GM23338 (cell line): ENCODE data around the gene IL15RA. TPM values are rescaled to one million over a fixed set of nuclear protein-coding genes. Genes with fewer than 3 reads are reported as not detected.

Source experiments
- ATAC-seq: fragments of 200-7000 bp; cut with Tn5 transposase; 3 replicates; pipeline ENCODE4 v1.9.1; 2020
- DNase-seq: peaks from one replicate; pipeline ENCODE4 v3.0.0-alpha.2; 2015; ENCODE audit warnings: low spot score
- H2AFZ ChIP-seq: fragments of 200-600 bp; sonication (generic); 2 replicates; pipeline ENCODE4 v1.8.0; 2016; ENCODE audit warnings: antibody characterized with exemption, mild to moderate bottlenecking, moderate library complexity
- H3F3A ChIP-seq: fragments of 200-600 bp; sonication (generic); replicated peaks from 2 replicates; pipeline ENCODE4 v1.8.0; 2017; ENCODE audit warnings: antibody characterized with exemption, mixed run types, low read depth
- H3K27ac ChIP-seq: fragments of 200-600 bp; sonication (generic); 2 replicates; pipeline ENCODE4 v1.6.1; 2016; ENCODE audit warnings: low read depth
- H3K27me3 ChIP-seq: fragments of 200-600 bp; sonication (generic); 2 replicates; pipeline ENCODE4 v1.8.0; 2016; ENCODE audit warnings: mild to moderate bottlenecking, mixed run types, moderate library complexity; ENCODE audit not compliant: insufficient read depth
- H3K36me3 ChIP-seq: fragments of 200-600 bp; sonication (generic); 2 replicates; pipeline ENCODE4 v1.8.0; 2016; ENCODE audit warnings: mild to moderate bottlenecking; ENCODE audit not compliant: insufficient read depth
- H3K4me1 ChIP-seq: fragments of 200-600 bp; sonication (generic); 2 replicates; pipeline ENCODE4 v1.8.0; 2016; ENCODE audit warnings: mild to moderate bottlenecking, moderate library complexity; ENCODE audit not compliant: insufficient read depth
- H3K4me2 ChIP-seq: fragments of 200-600 bp; sonication (generic); 2 replicates; pipeline ENCODE4 v1.7.1; 2017; ENCODE audit warnings: mixed run types
- H3K4me3 ChIP-seq: fragments of 200-600 bp; sonication (generic); 2 replicates; pipeline ENCODE4 v1.6.1; 2016; ENCODE audit warnings: mixed run types
- H3K79me2 ChIP-seq: fragments of 200-600 bp; sonication (generic); replicated peaks from 2 replicates; pipeline ENCODE4 v1.8.0; 2017; ENCODE audit warnings: mild to moderate bottlenecking; ENCODE audit not compliant: insufficient read depth
- H3K9me2 ChIP-seq: fragments of 200-600 bp; sonication (generic); 2 replicates; pipeline ENCODE4 v1.8.0; 2017; ENCODE audit not compliant: insufficient read depth
- H4K20me1 ChIP-seq: fragments of 200-600 bp; sonication (generic); replicated peaks from 2 replicates; pipeline ENCODE4 v1.8.0; 2017; ENCODE audit warnings: mild to moderate bottlenecking; ENCODE audit not compliant: insufficient read depth
- H3K27ac Mint-ChIP-seq: 2 replicates; pipeline ENCODE4 v1.8.0; 2020; ENCODE audit warnings: inconsistent platforms, mild to moderate bottlenecking, moderate library complexity, mixed read lengths
- H3K27me3 Mint-ChIP-seq: 3 replicates; pipeline ENCODE4 v1.8.0; 2022; ENCODE audit warnings: low read depth, mild to moderate bottlenecking, moderate library complexity, mixed read lengths, inconsistent platforms; ENCODE audit not compliant: insufficient read depth, poor library complexity
- H3K36me3 Mint-ChIP-seq: 3 replicates; pipeline ENCODE4 v1.8.0; 2021; ENCODE audit warnings: low read depth, mild to moderate bottlenecking, inconsistent platforms, moderate library complexity, mixed read lengths
- H3K4me1 Mint-ChIP-seq: 3 replicates; pipeline ENCODE4 v1.8.0; 2020; ENCODE audit warnings: mild to moderate bottlenecking, inconsistent platforms, mixed read lengths
- H3K4me3 Mint-ChIP-seq: 3 replicates; pipeline ENCODE4 v1.8.0; 2021; ENCODE audit warnings: moderate library complexity, mild to moderate bottlenecking, inconsistent platforms, mixed read lengths
- H3K9me3 Mint-ChIP-seq: 3 replicates; pipeline ENCODE4 v1.8.0; 2020; ENCODE audit warnings: moderate library complexity, mild to moderate bottlenecking, inconsistent platforms, mixed read lengths
- ETS1 ChIP-seq: IDR thresholded peaks from 2 replicates; pipeline ENCODE4 v1.6.1; 2016; ENCODE audit warnings: antibody characterized with exemption
- EZH2 ChIP-seq: fragments of 200-600 bp; sonication (generic); IDR thresholded peaks from one replicate; pipeline ENCODE4 v1.8.0; 2017; ENCODE audit warnings: antibody characterized with exemption, mild to moderate bottlenecking, low read depth; ENCODE audit not compliant: unreplicated experiment
- EZH2phosphoT487 ChIP-seq: fragments of 200-600 bp; sonication (generic); IDR thresholded peaks from one replicate; pipeline ENCODE4 v1.8.1; 2018; ENCODE audit warnings: antibody characterized with exemption; ENCODE audit not compliant: unreplicated experiment
- JUNB ChIP-seq: IDR thresholded peaks from one replicate; pipeline ENCODE4 v1.6.1; 2016; ENCODE audit warnings: antibody characterized with exemption; ENCODE audit not compliant: unreplicated experiment
- NANOG ChIP-seq: IDR thresholded peaks from 2 replicates; pipeline ENCODE4 v1.6.1; 2016; ENCODE audit warnings: antibody characterized with exemption, borderline replicate concordance
- POLR2AphosphoS5 ChIP-seq: IDR thresholded peaks from 2 replicates; pipeline ENCODE4 v1.6.1; 2016; ENCODE audit warnings: antibody characterized with exemption, low read depth
- STAT1 ChIP-seq: IDR thresholded peaks from one replicate; pipeline ENCODE4 v1.6.1; 2016; ENCODE audit warnings: antibody characterized with exemption; ENCODE audit not compliant: unreplicated experiment
- polyA plus RNA-seq: library from polyadenylated mRNA; unstranded; fragments of >200 nt; fragmentation: Nextera tagmentation; extraction: Ambion mirVana; gene quantifications from 2 replicates; pipeline ENCODE4 v1.2.1, GENCODE V29; 2016
- total RNA-seq: library from RNA; depleted of rRNA; stranded (reverse); fragments of >200 nt; shearing (Covaris generic); gene quantifications from 2 replicates; pipeline ENCODE4 v1.2.3, GENCODE V29; 2014
- TF ChIP-seq, protein P1 (sequence below), 2 experiments: fragments of 200-600 bp in 1 of 2; sonication (generic) in 1 of 2; conservative IDR thresholded peaks; 2 replicates each; pipeline versions ENCODE4 v1.5.1 to v1.6.1; 2016 to 2017; ENCODE audit warnings: antibody characterized with exemption in 2 of 2, low read depth in 2 of 2, mild to moderate bottlenecking in 2 of 2, moderate library complexity in 1 of 2
- TF ChIP-seq, protein P2 (sequence below): fragments of 250-450 bp; sonication (Bioruptor Pico); IDR thresholded peaks from 2 replicates; pipeline ENCODE4 v1.5.0; 2020; ENCODE audit warnings: mild to moderate bottlenecking, moderate library complexity
- TF ChIP-seq, protein P3 (sequence below): IDR thresholded peaks from one replicate; pipeline ENCODE4 v1.6.1; 2018; ENCODE audit warnings: antibody characterized with exemption; ENCODE audit not compliant: unreplicated experiment

The IL15RA gene
- total and polyA plus RNA-seq, 2 experiments from 2014 or later = 1.6 to 2.2 TPM

- no peak overlapping the region for H3K27ac ChIP-seq
- no peak overlapping the region for H3K4me2 ChIP-seq
- Mint-ChIP-seq H3K9me3 (no peaks in the 10 kb centered on the region), H3K4me1 (no peaks in the 10 kb centered on the region), H3K36me3 (peaks cover 86% of the 10 kb centered on the region), H3K27me3 (no peaks in the 10 kb centered on the region), H3K4me3 (no peak overlapping the region), H3K27ac (no peak overlapping the region)
- no peak overlapping the region for H3K4me3 ChIP-seq
- no peaks in the 10 kb centered on the region for H3K4me1 ChIP-seq
- ATAC-seq (no peak), DNase-seq (no peak)
- no peaks in the 10 kb centered on the region for H3F3A ChIP-seq
- H4K20me1 ChIP-seq = peaks cover 5% of the 10 kb centered on the region; the same call in 1 of the 2 replicates
- H3K36me3 ChIP-seq = peaks cover 62% of the 10 kb centered on the region
- H3K27me3 ChIP-seq = no peaks in the 10 kb centered on the region
- no peak overlapping the region for H2AFZ ChIP-seq
- TF ChIP-seq JUNB (no peak), ETS1 (no peak), EZH2phosphoT487 (no peak), EZH2 (no peak), NANOG (no peak), STAT1 (no peak), POLR2AphosphoS5 (no peak)
- TF ChIP-seq, protein P1, sequence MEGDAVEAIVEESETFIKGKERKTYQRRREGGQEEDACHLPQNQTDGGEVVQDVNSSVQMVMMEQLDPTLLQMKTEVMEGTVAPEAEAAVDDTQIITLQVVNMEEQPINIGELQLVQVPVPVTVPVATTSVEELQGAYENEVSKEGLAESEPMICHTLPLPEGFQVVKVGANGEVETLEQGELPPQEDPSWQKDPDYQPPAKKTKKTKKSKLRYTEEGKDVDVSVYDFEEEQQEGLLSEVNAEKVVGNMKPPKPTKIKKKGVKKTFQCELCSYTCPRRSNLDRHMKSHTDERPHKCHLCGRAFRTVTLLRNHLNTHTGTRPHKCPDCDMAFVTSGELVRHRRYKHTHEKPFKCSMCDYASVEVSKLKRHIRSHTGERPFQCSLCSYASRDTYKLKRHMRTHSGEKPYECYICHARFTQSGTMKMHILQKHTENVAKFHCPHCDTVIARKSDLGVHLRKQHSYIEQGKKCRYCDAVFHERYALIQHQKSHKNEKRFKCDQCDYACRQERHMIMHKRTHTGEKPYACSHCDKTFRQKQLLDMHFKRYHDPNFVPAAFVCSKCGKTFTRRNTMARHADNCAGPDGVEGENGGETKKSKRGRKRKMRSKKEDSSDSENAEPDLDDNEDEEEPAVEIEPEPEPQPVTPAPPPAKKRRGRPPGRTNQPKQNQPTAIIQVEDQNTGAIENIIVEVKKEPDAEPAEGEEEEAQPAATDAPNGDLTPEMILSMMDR (conservative IDR thresholded peaks at IDR 0.05; ENCODE audit: low read depth in 2 of 2) = no peak
- TF ChIP-seq, protein P2, sequence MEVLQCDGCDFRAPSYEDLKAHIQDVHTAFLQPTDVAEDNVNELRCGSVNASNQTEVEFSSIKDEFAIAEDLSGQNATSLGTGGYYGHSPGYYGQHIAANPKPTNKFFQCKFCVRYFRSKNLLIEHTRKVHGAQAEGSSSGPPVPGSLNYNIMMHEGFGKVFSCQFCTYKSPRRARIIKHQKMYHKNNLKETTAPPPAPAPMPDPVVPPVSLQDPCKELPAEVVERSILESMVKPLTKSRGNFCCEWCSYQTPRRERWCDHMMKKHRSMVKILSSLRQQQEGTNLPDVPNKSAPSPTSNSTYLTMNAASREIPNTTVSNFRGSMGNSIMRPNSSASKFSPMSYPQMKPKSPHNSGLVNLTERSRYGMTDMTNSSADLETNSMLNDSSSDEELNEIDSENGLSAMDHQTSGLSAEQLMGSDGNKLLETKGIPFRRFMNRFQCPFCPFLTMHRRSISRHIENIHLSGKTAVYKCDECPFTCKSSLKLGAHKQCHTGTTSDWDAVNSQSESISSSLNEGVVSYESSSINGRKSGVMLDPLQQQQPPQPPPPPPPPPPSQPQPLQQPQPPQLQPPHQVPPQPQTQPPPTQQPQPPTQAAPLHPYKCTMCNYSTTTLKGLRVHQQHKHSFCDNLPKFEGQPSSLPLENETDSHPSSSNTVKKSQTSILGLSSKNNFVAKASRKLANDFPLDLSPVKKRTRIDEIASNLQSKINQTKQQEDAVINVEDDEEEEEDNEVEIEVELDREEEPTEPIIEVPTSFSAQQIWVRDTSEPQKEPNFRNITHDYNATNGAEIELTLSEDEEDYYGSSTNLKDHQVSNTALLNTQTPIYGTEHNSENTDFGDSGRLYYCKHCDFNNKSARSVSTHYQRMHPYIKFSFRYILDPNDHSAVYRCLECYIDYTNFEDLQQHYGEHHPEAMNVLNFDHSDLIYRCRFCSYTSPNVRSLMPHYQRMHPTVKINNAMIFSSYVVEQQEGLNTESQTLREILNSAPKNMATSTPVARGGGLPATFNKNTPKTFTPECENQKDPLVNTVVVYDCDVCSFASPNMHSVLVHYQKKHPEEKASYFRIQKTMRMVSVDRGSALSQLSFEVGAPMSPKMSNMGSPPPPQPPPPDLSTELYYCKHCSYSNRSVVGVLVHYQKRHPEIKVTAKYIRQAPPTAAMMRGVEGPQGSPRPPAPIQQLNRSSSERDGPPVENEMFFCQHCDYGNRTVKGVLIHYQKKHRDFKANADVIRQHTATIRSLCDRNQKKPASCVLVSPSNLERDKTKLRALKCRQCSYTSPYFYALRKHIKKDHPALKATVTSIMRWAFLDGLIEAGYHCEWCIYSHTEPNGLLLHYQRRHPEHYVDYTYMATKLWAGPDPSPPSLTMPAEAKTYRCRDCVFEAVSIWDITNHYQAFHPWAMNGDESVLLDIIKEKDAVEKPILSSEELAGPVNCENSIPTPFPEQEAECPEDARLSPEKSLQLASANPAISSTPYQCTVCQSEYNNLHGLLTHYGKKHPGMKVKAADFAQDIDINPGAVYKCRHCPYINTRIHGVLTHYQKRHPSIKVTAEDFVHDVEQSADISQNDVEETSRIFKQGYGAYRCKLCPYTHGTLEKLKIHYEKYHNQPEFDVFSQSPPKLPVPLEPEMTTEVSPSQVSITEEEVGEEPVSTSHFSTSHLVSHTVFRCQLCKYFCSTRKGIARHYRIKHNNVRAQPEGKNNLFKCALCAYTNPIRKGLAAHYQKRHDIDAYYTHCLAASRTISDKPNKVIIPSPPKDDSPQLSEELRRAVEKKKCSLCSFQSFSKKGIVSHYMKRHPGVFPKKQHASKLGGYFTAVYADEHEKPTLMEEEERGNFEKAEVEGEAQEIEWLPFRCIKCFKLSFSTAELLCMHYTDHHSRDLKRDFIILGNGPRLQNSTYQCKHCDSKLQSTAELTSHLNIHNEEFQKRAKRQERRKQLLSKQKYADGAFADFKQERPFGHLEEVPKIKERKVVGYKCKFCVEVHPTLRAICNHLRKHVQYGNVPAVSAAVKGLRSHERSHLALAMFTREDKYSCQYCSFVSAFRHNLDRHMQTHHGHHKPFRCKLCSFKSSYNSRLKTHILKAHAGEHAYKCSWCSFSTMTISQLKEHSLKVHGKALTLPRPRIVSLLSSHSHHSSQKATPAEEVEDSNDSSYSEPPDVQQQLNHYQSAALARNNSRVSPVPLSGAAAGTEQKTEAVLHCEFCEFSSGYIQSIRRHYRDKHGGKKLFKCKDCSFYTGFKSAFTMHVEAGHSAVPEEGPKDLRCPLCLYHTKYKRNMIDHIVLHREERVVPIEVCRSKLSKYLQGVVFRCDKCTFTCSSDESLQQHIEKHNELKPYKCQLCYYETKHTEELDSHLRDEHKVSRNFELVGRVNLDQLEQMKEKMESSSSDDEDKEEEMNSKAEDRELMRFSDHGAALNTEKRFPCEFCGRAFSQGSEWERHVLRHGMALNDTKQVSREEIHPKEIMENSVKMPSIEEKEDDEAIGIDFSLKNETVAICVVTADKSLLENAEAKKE (CRISPR knock-in tag) = no peak
- TF ChIP-seq, protein P3, sequence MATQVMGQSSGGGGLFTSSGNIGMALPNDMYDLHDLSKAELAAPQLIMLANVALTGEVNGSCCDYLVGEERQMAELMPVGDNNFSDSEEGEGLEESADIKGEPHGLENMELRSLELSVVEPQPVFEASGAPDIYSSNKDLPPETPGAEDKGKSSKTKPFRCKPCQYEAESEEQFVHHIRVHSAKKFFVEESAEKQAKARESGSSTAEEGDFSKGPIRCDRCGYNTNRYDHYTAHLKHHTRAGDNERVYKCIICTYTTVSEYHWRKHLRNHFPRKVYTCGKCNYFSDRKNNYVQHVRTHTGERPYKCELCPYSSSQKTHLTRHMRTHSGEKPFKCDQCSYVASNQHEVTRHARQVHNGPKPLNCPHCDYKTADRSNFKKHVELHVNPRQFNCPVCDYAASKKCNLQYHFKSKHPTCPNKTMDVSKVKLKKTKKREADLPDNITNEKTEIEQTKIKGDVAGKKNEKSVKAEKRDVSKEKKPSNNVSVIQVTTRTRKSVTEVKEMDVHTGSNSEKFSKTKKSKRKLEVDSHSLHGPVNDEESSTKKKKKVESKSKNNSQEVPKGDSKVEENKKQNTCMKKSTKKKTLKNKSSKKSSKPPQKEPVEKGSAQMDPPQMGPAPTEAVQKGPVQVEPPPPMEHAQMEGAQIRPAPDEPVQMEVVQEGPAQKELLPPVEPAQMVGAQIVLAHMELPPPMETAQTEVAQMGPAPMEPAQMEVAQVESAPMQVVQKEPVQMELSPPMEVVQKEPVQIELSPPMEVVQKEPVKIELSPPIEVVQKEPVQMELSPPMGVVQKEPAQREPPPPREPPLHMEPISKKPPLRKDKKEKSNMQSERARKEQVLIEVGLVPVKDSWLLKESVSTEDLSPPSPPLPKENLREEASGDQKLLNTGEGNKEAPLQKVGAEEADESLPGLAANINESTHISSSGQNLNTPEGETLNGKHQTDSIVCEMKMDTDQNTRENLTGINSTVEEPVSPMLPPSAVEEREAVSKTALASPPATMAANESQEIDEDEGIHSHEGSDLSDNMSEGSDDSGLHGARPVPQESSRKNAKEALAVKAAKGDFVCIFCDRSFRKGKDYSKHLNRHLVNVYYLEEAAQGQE = no peak
- H3K79me2 ChIP-seq = no peaks in the 10 kb centered on the region
- no peaks in the 10 kb centered on the region for H3K9me2 ChIP-seq
Observed at GRCh38 chr10:5921746-5922145, 55.6 kb downstream of the IL15RA start.
